Measurements from ENCODE around the gene FCRL2.

The FCRL2 gene, protein sequence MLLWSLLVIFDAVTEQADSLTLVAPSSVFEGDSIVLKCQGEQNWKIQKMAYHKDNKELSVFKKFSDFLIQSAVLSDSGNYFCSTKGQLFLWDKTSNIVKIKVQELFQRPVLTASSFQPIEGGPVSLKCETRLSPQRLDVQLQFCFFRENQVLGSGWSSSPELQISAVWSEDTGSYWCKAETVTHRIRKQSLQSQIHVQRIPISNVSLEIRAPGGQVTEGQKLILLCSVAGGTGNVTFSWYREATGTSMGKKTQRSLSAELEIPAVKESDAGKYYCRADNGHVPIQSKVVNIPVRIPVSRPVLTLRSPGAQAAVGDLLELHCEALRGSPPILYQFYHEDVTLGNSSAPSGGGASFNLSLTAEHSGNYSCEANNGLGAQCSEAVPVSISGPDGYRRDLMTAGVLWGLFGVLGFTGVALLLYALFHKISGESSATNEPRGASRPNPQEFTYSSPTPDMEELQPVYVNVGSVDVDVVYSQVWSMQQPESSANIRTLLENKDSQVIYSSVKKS

DNA sequence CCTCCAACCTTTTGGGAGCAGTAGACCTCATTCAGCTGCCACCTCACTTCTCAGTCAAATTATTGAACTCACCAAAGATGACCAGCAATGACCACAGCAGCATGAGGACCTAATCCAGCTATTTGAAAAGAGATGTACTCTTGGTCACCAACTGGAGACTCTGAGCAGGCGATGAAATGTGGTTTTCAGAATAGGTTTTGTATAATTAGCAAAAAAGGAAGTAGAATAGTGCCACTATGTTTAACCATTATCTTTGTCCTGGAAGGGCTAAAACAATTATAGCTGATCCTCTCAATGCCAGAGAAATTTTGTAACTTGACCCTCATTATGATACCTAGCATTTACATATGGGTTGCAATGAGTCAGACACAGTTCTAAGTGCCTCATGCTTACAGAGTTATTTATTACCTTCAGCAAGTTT, at the start of gene FCRL2:
FCRL2 (minus strand) TSS at position 162 of the 421 bp plus-strand sequence; CDS start at position 103, 59 bp downstream.
- peak; percentile 11 for DNase-seq (ENCODE audit: low spot score)

DNA sequence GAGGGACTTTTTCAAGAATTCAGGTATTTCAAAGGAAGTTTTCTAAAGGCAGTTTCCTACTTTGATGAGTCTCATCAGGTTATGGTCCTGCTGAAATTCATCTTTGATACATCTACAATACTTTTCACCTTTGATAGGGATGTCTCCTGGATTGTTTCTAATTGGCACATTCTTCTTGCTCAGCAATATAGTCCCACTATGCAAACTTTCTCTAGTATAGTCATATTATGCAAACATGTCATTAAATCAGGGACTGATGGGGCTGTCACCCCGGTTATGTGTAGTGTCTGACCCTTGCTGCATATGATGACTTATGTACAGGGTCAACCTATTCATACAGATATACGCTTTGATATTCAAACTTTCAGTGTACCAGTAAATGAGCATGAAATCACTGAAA, 43.4 kb upstream of the FCRL2 start:
- no peak for DNase-seq (ENCODE audit: low spot score)

DNA sequence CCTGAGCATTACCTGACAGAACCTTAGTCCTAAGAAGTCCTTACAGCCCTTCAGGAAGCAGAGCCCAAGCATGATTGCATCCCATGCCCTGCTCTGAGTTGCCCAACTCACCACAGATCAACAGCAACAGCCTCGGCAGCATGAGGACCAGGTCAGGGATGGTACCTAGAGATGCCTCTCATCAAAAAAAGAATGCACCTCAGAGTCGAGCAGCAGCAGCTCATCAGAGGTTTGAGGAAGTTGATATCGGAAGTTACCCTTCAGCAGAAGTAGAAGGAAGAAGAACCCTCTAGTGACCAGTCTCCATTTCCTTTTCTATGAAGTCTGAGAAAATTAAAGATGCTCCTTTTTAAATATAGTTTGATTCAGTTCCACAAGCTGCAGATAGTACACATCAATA, 43.0 kb upstream of the FCRL2 start, which contains the start of gene FCRL1:
FCRL1 (minus strand) TSS at position 225 of the 400 bp plus-strand sequence; CDS start at position 142, 83 bp downstream.
- DNase-seq (ENCODE audit: low spot score): no peak

DNA sequence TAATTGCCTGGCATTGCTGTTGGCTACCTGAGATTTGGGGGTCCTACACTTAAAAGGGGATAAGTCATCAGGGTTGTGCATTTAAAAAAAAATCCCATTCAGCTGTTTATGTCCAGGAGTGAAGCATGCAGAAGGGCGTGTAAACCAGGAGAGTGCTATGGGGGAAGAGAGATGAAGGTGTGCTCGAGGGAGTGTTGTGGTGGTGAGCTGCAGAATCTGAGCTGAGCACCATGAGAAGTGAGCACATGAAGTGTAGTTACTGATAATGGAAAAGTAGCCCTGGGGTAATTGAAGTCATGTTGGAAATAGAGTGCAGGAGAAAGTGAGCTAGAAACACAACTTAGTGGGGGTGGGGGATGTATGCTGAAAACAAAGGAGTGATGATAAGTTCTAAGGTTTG, 42.3 kb upstream of the FCRL2 start:
- no peak for DNase-seq (ENCODE audit: low spot score)

DNA sequence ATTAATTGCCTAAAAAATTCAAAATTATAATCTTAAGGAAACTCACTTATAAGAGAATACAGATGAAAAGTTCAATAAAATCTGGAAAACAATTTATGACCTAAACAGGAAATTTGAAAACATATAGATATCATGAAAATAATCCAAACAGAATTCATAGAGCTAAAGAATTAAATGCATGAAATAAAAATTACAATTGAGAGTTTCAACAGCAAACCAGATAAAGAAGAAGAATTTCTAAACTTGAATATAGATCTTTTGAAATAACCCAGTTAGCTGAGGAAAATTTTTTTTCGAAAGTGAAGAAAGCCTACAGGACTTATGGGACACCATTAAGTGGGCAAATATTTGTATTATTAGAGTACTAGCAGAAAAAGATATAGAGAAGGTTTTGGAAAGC, 36.3 kb upstream of the FCRL2 start:
- no peak for DNase-seq (ENCODE audit: low spot score)

DNA sequence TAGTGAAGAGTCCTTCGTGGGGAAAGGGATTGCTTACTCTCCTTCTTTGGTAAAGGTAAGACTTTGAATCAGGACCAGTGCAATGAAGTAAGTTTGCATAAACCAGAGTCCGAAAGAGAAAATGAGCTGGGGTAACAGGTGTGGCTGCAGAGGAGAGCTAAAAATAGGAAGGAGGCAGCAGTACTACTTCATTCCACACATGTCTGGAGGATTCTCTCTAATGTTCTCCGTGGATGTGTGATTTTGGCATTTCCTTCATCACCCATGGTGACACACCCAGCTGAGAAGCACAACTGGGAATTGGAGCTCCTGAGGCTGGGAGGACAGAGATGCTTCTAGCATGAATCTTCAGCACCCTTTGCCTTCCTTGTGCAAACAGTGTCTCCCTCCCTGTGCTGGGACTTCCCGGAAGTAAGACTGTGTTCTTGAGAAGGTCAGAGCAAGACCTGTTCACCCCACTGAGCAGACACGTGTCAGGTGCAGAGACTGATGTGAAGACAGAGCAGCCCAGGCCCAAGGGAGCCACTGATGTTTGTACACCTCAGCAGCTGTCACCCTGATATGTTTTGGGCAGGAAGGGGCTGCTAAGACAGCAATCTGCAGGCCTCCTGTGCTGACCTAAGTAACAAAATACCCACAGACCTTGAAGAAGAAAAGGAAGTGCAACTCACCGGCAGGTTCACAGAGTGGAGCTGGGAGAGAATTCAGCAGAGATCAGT, 29.7 kb upstream of the FCRL2 start:
- DNase-seq (ENCODE audit: low spot score): no peak

DNA sequence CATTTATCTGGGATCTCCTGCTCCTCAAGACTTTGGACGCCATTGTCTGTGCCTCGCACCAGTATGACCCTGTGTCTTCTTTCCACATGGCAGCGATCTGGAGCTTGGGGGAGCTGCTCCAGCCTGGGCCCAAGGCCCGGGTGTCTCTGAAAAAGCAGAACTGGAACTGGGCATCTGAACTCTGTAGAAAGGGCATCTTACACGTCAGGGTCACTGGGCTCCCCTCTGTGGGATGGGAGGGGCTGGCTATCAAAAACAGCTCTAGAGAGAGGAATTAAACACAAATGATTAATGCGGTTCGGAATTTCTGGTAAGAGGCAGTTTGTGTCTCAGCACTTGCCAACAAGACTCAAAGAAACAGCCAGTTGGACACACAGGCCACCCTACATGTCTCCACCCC, 26.9 kb upstream of the FCRL2 start:
- no peak for DNase-seq (ENCODE audit: low spot score)

DNA sequence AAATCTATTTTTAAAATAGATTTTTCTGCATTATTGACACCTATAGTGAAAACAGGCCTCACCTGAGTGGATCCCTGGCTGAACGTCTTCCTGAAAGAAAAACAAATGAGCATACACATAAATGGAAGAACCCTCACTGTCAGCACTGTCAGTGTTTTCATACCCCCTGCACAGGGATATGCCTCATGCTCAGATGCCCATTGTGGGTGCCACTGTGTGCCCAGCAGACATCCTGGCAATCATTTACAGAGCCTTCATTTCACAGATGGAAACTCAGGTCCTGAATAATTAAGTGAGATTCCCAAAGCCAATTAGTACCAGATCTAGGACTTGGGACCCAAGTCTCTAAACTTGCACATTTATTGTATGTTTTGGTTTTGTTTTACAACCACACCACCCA, 23.1 kb upstream of the FCRL2 start:
- DNase-seq (ENCODE audit: low spot score): no peak

DNA sequence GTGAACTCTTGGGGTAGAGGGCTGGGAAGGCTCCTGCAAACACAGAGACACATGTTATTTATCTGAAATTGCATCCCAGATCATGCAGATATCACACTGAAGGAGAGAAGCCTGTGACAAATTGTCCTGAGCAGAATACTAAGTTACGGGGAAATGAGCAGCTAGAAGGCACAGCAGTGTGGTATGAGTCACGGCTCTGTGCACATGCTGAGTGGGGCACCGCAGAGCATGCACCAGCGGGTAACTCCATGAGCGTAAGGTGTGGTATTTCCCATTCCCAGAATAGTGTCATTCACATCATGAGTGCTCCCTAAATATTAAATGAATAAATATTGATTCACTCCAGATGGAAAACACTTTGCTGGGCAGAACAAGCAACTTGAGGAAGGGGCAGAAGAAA, 21.3 kb upstream of the FCRL2 start:
- DNase-seq (ENCODE audit: low spot score): peak; percentile 34

DNA sequence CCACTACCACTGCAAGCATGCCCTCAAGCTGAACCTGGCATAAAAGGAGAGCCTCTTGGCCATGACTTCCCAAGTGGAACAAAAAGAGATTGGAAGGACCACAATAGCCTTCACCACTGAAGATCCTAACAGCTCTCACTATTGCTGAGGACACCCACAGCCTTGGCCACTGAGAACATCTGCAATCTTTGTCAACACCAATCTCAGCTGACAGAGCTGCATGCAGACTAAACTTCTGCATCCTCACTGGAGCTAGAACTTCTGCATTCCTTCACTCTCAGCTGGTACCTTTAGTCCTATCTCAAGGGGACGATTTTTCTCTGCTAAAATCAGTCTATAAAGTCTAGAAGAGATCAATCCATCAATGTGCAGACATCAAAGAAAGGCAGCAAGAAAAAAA, 8.3 kb upstream of the FCRL2 start:
- no peak for DNase-seq (ENCODE audit: low spot score)

DNA sequence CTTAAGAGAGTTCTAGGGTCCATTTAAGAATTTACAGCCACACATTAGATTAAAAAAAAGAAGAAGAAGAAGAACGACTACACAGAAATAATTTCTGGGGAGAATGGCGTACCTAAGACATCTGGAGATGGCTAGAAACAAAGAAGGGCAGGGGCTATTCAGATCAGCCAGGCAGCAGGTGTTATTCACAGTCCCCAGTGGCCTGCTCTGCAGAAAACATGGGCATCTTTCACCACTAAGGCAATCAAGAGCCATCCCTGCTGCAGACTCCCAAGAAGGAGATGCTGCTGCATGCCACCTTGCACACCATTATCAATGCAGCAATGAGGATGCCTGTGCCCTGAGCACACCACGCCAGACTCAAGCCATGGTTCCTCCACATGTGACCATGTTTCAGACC, 7.9 kb upstream of the FCRL2 start:
- no peak for DNase-seq (ENCODE audit: low spot score)

DNA sequence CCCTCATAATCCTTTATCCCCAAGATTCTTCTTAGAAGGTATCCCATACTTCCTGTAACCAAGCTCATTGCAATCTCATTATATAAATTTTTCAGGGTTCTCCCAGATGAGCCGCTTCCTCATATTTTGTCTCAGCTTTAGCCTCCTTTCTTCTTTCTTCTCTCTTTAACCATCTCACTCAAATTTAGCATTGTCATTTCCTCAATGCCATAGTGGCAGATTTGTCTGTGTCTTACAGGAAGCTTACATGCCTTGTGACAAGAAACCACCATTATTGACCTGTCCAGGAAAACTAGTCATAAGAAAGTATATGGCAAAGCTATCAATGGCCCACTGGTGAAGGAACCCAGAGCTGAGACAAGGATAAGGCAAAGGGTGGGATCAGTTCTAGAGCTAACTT, 6.0 kb upstream of the FCRL2 start:
- no peak for DNase-seq (ENCODE audit: low spot score)

DNA sequence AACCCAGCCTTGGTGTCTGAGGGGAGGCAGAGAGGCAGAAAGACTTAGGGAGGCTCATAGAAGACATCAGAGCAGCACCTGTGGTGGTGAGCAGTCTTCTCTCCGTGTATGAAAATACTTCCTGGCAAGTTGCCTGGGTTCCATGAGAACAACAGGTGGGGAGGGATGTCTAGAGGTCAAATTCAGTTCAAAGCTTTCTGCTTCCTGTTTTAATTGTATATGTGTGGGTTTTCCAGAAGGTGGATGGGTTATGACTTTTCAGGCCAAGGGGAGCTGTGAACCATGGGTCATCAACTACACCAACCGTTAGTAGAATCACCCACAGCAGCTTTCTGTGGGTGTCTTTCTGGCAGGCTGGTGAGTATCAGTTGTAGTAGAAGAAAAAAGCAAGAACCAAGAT, 4.1 kb upstream of the FCRL2 start:
- DNase-seq (ENCODE audit: low spot score): no peak

DNA sequence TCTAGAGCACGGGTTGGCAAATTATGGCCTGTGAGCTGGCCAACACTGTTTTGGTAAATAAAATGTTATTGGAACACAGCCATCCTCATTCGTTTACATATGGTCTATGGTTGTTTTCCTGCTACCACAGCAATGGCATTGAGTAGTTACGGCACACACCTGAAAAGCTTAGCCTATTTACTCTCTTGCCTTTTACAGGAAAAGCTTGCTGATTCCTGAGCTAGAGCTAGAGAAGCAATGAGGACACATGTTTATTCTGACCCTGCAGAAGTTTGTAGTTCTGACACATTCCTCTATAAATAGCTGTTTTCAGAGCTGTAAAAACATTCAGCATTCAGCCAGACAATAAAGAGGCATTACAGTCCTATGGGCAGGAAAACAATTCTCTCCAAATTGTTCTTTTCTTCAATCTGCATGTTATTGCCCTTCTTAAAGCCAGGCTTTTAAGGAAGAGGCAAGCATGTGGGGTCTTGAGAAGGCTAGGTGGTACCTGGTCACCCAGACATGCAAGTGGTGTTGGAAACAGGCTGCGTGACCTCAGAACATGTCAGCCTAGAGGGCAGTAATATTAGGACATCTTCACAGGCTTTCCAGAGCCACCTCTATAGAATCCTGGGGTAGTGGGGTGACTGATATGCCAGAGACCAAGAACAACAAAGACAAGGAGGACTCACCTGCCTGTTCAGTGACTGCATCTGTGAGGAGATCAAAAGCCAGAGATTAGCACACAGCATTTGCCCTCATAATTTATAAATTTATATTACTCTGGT, 1.6 kb downstream of the FCRL2 start:
- DNase-seq (ENCODE audit: low spot score): no peak

DNA sequence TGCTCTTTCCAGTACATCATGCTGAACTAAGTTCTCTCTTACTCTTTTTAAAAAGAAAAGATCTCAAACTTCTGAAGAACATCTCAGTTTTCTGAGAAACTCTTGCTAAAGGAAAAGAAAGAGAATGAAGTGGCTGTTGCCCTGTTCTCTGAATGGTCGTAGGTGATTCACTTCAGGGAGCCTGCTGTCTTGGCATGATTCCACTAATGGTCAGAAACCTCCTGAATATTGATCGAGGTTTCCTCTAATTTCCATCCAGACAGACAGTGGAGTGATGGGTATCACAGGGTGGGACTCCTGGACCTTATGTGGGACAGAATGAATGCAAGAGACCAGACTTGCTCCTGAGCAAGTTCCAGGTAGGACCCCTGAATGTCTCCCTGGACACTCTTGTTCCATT, 2.5 kb downstream of the FCRL2 start:
- no peak for DNase-seq (ENCODE audit: low spot score)

DNA sequence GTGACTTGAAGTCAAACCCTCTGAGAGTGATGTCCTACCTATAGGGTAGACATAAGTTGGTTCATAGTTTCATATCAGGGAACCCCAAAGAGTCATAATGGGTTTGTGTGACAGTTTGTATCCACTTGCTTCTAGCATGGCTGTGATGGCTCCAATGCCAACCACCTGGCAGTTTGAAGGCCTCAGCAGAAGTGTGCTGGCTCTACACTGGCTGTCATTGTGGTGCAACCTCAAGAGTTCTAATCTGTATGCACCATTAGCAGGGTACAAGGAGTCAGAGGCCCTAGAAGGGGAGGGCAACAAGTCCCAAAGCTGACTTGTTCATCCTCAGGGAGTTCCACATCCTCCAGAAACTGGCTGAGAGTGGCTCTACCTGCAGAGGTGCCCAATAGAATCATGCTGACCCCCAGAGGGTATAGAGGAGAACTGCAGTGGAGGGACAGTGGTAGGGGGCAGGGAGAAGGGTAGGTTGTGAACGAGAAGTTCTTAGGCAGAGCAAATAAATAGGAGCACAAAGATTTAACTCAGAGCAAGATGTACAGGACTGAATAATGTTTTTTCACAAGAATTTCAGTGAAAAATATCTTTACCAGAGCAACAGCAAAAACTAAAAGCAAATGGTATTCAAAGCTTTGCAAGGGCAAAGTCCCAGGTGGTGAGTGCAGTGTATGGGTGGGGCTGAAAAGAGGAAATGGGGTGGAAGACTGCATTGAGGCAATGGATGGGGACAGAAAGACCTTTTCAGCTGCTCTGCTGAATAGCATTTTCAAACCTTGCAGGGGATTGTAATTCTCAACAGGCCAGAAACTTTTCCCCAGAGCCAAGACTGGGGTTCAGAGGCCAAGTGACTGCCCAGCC, 3.2 kb downstream of the FCRL2 start:
- DNase-seq (ENCODE audit: low spot score): peak; percentile 38

DNA sequence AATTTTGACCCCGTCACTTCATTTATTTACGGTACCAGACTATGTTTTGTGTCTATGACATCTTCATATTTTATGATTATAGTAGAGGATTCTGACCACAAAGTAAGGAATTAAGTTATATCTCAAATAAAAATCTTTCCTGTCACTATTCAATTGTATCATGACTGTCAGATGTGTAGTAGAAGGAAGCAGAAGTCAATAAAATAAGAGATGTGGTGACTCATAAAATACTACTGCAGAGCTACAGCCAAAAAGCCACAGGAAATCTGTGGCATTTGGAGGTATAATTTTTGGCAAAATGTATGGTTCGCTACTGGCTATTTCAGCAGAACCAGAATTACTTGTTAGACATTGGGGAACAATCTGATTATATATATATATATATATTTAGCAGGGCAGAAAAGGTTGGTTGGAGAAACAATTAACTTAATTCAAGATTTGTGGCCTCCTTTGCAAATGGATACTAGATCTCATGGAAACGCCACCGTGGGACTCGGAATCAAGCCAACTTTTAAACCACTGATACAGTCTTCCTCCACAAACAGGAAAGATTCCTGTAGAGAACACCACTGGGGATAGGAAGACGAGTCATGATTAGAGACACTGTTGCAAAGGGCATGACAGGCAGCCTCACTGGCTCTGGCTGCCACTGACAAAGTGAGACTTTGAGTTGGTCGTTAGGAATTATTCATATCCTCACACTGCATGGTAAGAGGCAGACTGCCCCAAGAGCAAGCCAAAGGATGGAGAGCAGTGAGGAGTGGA, 5.1 kb downstream of the FCRL2 start:
- DNase-seq (ENCODE audit: low spot score): peak; percentile 14

DNA sequence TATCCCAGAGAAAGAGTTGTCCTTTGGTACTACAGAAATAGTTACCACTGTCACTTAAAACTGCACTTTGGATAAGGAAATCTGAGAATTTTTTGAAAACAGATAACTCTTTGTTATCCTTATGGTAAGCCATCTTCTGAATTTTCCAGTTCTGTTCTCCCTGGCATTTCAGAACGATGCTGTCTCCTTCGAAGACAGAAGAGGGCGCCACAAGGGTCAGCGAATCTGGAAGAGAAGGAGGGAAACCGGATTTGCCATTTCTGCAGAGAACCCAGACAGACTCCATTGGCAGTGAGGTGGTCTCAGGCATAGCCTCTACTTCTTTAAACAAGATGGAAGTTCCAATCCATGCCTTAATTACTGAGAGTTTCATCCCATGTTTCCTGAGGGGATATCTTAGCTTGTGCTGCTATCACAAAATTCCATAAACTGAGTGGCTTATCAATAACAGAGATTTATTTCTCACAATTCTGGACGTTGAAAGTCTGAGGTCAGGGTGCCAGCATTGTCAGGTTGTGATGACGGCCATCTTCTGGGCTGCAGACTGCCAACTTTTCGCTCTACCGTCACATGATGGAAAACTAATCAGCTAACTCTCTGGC, 6.4 kb downstream of the FCRL2 start:
- DNase-seq (ENCODE audit: low spot score): no peak

DNA sequence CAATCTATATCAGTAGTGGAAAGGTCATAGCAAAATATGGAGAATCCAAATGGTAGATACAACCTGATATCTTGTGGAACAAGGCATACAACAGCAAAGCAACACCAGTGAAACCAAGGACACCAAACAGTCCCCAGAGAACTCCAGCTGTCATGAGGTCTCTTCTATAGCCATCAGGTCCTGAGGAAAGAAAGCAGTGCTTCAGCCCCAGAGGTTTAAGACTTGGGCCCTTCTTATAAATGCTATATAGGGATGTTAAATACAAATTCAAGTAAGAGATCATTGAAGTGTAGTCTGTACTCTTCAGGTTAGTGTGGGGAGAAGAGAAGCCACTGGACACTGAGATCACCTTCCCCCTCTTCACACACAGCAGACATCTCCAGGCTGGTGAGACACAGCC, 10.1 kb downstream of the FCRL2 start:
- DNase-seq (ENCODE audit: low spot score): no peak

DNA sequence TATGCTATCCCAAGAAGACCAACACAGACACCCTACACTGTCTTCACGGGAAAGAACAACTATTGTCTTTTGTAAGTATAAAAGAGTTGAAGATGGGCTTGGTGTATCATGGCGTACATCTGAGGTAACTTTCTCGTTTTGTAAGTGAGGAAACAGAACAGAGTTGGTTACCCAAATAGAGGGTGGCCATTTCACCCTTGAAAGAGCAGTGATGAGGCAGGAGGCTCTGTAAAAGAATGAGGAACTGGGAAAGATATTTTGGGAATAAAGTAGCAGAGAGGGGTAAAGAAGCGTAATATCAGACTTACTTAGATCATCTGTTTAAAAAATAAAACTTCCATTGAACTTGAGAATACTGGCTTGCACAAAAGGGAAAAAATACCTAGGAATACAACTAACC, 18.9 kb downstream of the FCRL2 start:
- no peak for DNase-seq (ENCODE audit: low spot score)
